ENCODE data around the gene CDK13.
A peak's percentile ranks its signal among the peaks of the same experiment; 100 is the strongest.

The CDK13 gene

GRCh38 chr7:39927018-39927417, 23.0 kb upstream of the CDK13 start:
- Mint-ChIP-seq H3K27me3 (ENCODE audit: low read depth) (peaks cover 22% of the 10 kb centered on the region), H3K9me3 (no peaks in the 10 kb centered on the region), H3K4me1 (ENCODE audit: low read depth) (no peaks in the 10 kb centered on the region), H3K27ac (no peak overlapping the region), H3K36me3 (ENCODE audit: low read depth) (no peaks in the 10 kb centered on the region), H3K4me3 (no peak overlapping the region)
- no peak for DNase-seq (ENCODE audit: low spot score)

GRCh38 chr7:39934132-39934531, 15.9 kb upstream of the CDK13 start:
- no peaks in the 10 kb centered on the region for H3K9me3 Mint-ChIP-seq
- no peaks in the 10 kb centered on the region for H3K36me3 Mint-ChIP-seq (ENCODE audit: low read depth)
- H3K27me3 Mint-ChIP-seq (ENCODE audit: low read depth): peaks cover 18% of the 10 kb centered on the region
- DNase-seq (ENCODE audit: low spot score): no peak
- H3K4me3 Mint-ChIP-seq: no peak overlapping the region
- no peak overlapping the region for H3K27ac Mint-ChIP-seq
- no peaks in the 10 kb centered on the region for H3K4me1 Mint-ChIP-seq (ENCODE audit: low read depth)

GRCh38 chr7:39936761-39937160, 13.3 kb upstream of the CDK13 start:
- DNase-seq (ENCODE audit: low spot score): no peak

GRCh38 chr7:39937366-39938153, 12.5 kb upstream of the CDK13 start:
- peaks cover 13% of the 10 kb centered on the region for H3K27me3 Mint-ChIP-seq (ENCODE audit: low read depth)
- H3K4me1 Mint-ChIP-seq (ENCODE audit: low read depth): no peaks in the 10 kb centered on the region

More at GRCh38 chr7:39936761-39937160, 13.3 kb upstream of the CDK13 start:
- no peak overlapping the region for H3K27ac Mint-ChIP-seq
- H3K4me1 Mint-ChIP-seq (ENCODE audit: low read depth): no peaks in the 10 kb centered on the region
- H3K27me3 Mint-ChIP-seq (ENCODE audit: low read depth): peaks cover 14% of the 10 kb centered on the region
- no peak overlapping the region for H3K4me3 Mint-ChIP-seq
- H3K9me3 Mint-ChIP-seq: no peaks in the 10 kb centered on the region
- no peaks in the 10 kb centered on the region for H3K36me3 Mint-ChIP-seq (ENCODE audit: low read depth)

GRCh38 chr7:39942883-39943282, 7.2 kb upstream of the CDK13 start:
- DNase-seq (ENCODE audit: low spot score): no peak
- Mint-ChIP-seq H3K4me3 (no peak overlapping the region), H3K27ac (no peak overlapping the region), H3K27me3 (ENCODE audit: low read depth) (no peaks in the 10 kb centered on the region), H3K9me3 (no peaks in the 10 kb centered on the region), H3K4me1 (ENCODE audit: low read depth) (peaks cover 4% of the 10 kb centered on the region), H3K36me3 (ENCODE audit: low read depth) (no peaks in the 10 kb centered on the region)

More at GRCh38 chr7:39937366-39938153, 12.5 kb upstream of the CDK13 start:
- H3K36me3 Mint-ChIP-seq (ENCODE audit: low read depth): no peaks in the 10 kb centered on the region
- no peak for DNase-seq (ENCODE audit: low spot score)
- H3K4me3 Mint-ChIP-seq: no peak overlapping the region
- H3K9me3 Mint-ChIP-seq: no peaks in the 10 kb centered on the region
- H3K27ac Mint-ChIP-seq: no peak overlapping the region

GRCh38 chr7:39946693-39947092, 3.4 kb upstream of the CDK13 start:
- Mint-ChIP-seq H3K4me1 (ENCODE audit: low read depth) (peaks cover 14% of the 10 kb centered on the region), H3K4me3 (no peak overlapping the region), H3K27ac (no peak overlapping the region), H3K36me3 (ENCODE audit: low read depth) (peaks cover 1% of the 10 kb centered on the region), H3K9me3 (no peaks in the 10 kb centered on the region), H3K27me3 (ENCODE audit: low read depth) (no peaks in the 10 kb centered on the region)
- DNase-seq (ENCODE audit: low spot score): no peak

- H3K27me3 Mint-ChIP-seq (ENCODE audit: low read depth): no peaks in the 10 kb centered on the region
- DNase-seq (ENCODE audit: low spot score): peak; percentile 6
- H3K4me3 Mint-ChIP-seq: peak overlapping the region; percentile 95
Measured at GRCh38 chr7:39948375-39948955, 1.6 kb upstream of the CDK13 start.

GRCh38 chr7:39948956-39949928, 814 bp upstream of the CDK13 start:
- no peaks in the 10 kb centered on the region for H3K9me3 Mint-ChIP-seq
- H3K27ac Mint-ChIP-seq: peak overlapping the region; percentile 99
- peak overlapping the region; percentile 95 for H3K4me3 Mint-ChIP-seq
- H3K27me3 Mint-ChIP-seq (ENCODE audit: low read depth): no peaks in the 10 kb centered on the region
- H3K36me3 Mint-ChIP-seq (ENCODE audit: low read depth): peaks cover 20% of the 10 kb centered on the region
- peak; percentile 99 for DNase-seq (ENCODE audit: low spot score)
- H3K4me1 Mint-ChIP-seq (ENCODE audit: low read depth): peaks cover 27% of the 10 kb centered on the region

More at GRCh38 chr7:39948375-39948955, 1.6 kb upstream of the CDK13 start:
- H3K27ac Mint-ChIP-seq: peak overlapping the region; percentile 99
- peaks cover 14% of the 10 kb centered on the region for H3K36me3 Mint-ChIP-seq (ENCODE audit: low read depth)
- no peaks in the 10 kb centered on the region for H3K9me3 Mint-ChIP-seq
- H3K4me1 Mint-ChIP-seq (ENCODE audit: low read depth): peaks cover 24% of the 10 kb centered on the region

GRCh38 chr7:39950473-39951225, 593 bp downstream of the CDK13 start:
- Mint-ChIP-seq H3K27ac (peak overlapping the region; percentile 99), H3K9me3 (no peaks in the 10 kb centered on the region), H3K4me1 (ENCODE audit: low read depth) (peaks cover 34% of the 10 kb centered on the region), H3K4me3 (peak overlapping the region; percentile 95), H3K36me3 (ENCODE audit: low read depth) (peaks cover 32% of the 10 kb centered on the region), H3K27me3 (ENCODE audit: low read depth) (no peaks in the 10 kb centered on the region)
- peak; percentile 64 for DNase-seq (ENCODE audit: low spot score)

GRCh38 chr7:39951226-39952194, 1.5 kb downstream of the CDK13 start:
- Mint-ChIP-seq H3K36me3 (ENCODE audit: low read depth) (peaks cover 36% of the 10 kb centered on the region), H3K4me1 (ENCODE audit: low read depth) (peaks cover 38% of the 10 kb centered on the region), H3K4me3 (peak overlapping the region; percentile 96), H3K27me3 (ENCODE audit: low read depth) (no peaks in the 10 kb centered on the region), H3K27ac (peak overlapping the region; percentile 86), H3K9me3 (no peaks in the 10 kb centered on the region)
- peak; percentile 67 for DNase-seq (ENCODE audit: low spot score)

GRCh38 chr7:39952374-39952773, 2.3 kb downstream of the CDK13 start:
- peaks cover 42% of the 10 kb centered on the region for H3K36me3 Mint-ChIP-seq (ENCODE audit: low read depth)
- no peaks in the 10 kb centered on the region for H3K27me3 Mint-ChIP-seq (ENCODE audit: low read depth)
- H3K27ac Mint-ChIP-seq: peak overlapping the region; percentile 86
- H3K9me3 Mint-ChIP-seq: no peaks in the 10 kb centered on the region
- H3K4me3 Mint-ChIP-seq: peak overlapping the region; percentile 96
- peaks cover 42% of the 10 kb centered on the region for H3K4me1 Mint-ChIP-seq (ENCODE audit: low read depth)
- no peak for DNase-seq (ENCODE audit: low spot score)

GRCh38 chr7:39952803-39953202, 2.7 kb downstream of the CDK13 start:
- peak overlapping the region; percentile 68 for H3K27ac Mint-ChIP-seq

More at GRCh38 chr7:39952803-39953202, 2.7 kb downstream of the CDK13 start:
- H3K4me3 Mint-ChIP-seq: peak overlapping the region; percentile 96
- no peaks in the 10 kb centered on the region for H3K9me3 Mint-ChIP-seq
- H3K36me3 Mint-ChIP-seq (ENCODE audit: low read depth): peaks cover 42% of the 10 kb centered on the region
- no peak for DNase-seq (ENCODE audit: low spot score)
- H3K4me1 Mint-ChIP-seq (ENCODE audit: low read depth): peaks cover 40% of the 10 kb centered on the region
- no peaks in the 10 kb centered on the region for H3K27me3 Mint-ChIP-seq (ENCODE audit: low read depth)
